RWPE2 (cell line): Measurements from ENCODE around the gene OR52E5.

Experiments
- ATAC-seq: fragments of 200-7000 bp; cut with Tn5 transposase; 3 replicates; pipeline ENCODE4 v1.9.1; 2021; ENCODE audit warnings: low read depth
- DNase-seq: peaks from one replicate; pipeline ENCODE4 v3.0.0-alpha.2; 2020; ENCODE audit warnings: low spot score
- H3K27ac ChIP-seq: fragments of 450-650 bp; 2 replicates; pipeline ENCODE4 v1.5.1; 2017; ENCODE audit warnings: mild to moderate bottlenecking; ENCODE audit not compliant: poor library complexity, severe bottlenecking
- H3K27me3 ChIP-seq: fragments of 250-450 bp; sonication (Bioruptor Pico); 2 replicates; pipeline ENCODE4 v1.5.1; 2021; ENCODE audit warnings: mild to moderate bottlenecking, moderate library complexity; ENCODE audit not compliant: insufficient read depth, poor library complexity, severe bottlenecking
- H3K36me3 ChIP-seq: fragments of 250-450 bp; sonication (Bioruptor Pico); 2 replicates; pipeline ENCODE4 v1.5.1; 2020; ENCODE audit warnings: low read depth, mild to moderate bottlenecking, moderate library complexity
- H3K4me1 ChIP-seq: fragments of 250-450 bp; sonication (Bioruptor Pico); 2 replicates; pipeline ENCODE4 v1.5.1; 2021; ENCODE audit warnings: mild to moderate bottlenecking, moderate library complexity; ENCODE audit not compliant: insufficient read depth, poor library complexity, severe bottlenecking
- H3K4me3 ChIP-seq: fragments of 250-450 bp; sonication (Bioruptor Pico); 2 replicates; pipeline ENCODE4 v1.5.1; 2021; ENCODE audit warnings: mild to moderate bottlenecking, moderate library complexity; ENCODE audit not compliant: severe bottlenecking
- H3K9me3 ChIP-seq: fragments of 250-450 bp; sonication (Bioruptor Pico); 2 replicates; pipeline ENCODE4 v1.5.1; 2021; ENCODE audit warnings: mild to moderate bottlenecking, moderate library complexity; ENCODE audit not compliant: severe bottlenecking
- TF ChIP-seq, protein P1 (sequence below): fragments of 450-650 bp; IDR thresholded peaks from one replicate; pipeline ENCODE4 v1.5.1; 2017; ENCODE audit warnings: mild to moderate bottlenecking, moderate library complexity; ENCODE audit not compliant: poor library complexity, severe bottlenecking

Gene OR52E5

DNA sequence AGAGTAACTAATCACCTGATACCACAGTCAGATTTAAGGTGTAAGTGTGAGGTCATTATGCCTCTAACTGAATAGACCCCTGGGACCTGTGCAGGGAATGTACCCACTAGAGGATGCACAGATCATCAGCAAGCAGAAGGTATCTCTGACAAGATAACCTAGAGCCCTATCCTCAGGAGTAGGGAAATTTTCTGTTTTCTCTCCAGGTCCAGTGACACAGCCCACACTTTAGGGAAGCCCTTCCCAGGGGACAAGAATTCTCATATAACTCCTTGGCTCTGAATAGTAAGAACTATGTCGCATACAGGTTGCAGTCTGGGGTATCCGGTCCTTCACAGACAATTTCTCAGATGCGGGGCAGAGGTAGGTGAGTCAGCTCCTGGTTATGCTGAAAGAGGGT is at the start of gene OR52E5:
Gene OR52E5, plus strand, starts transcription at position 301 of the 400 bp plus-strand sequence. CDS start 7,569 bp downstream, outside the sequence.
- 0 out of 3 replicates have a peak, but pooled peaks have one; percentile 10 for ATAC-seq
- H3K27me3 ChIP-seq, result no peaks in the 10 kb centered on the region
- no peak within 1 kb of the TSS for H3K27ac ChIP-seq
- TF ChIP-seq, protein P1, sequence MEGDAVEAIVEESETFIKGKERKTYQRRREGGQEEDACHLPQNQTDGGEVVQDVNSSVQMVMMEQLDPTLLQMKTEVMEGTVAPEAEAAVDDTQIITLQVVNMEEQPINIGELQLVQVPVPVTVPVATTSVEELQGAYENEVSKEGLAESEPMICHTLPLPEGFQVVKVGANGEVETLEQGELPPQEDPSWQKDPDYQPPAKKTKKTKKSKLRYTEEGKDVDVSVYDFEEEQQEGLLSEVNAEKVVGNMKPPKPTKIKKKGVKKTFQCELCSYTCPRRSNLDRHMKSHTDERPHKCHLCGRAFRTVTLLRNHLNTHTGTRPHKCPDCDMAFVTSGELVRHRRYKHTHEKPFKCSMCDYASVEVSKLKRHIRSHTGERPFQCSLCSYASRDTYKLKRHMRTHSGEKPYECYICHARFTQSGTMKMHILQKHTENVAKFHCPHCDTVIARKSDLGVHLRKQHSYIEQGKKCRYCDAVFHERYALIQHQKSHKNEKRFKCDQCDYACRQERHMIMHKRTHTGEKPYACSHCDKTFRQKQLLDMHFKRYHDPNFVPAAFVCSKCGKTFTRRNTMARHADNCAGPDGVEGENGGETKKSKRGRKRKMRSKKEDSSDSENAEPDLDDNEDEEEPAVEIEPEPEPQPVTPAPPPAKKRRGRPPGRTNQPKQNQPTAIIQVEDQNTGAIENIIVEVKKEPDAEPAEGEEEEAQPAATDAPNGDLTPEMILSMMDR, result no peak
- no peaks in the 10 kb centered on the region for H3K9me3 ChIP-seq
- no peak within 1 kb of the TSS for H3K4me3 ChIP-seq
- no peaks in the 10 kb centered on the region for H3K4me1 ChIP-seq
- H3K36me3 ChIP-seq, result no peaks in the 10 kb centered on the region
- DNase-seq, result no peak

GRCh38 chr11:5846701-5847100 is 46.3 kb upstream of the OR52E5 start:
- no peaks in the 10 kb centered on the region for H3K4me1 ChIP-seq
- TF ChIP-seq, protein P1, result no peak
- no peaks in the 10 kb centered on the region for H3K27me3 ChIP-seq
- H3K4me3 ChIP-seq, result no peak overlapping the region
- ATAC-seq (no peak), DNase-seq (no peak)
- no peaks in the 10 kb centered on the region for H3K36me3 ChIP-seq
- H3K9me3 ChIP-seq, result no peaks in the 10 kb centered on the region
- no peak overlapping the region for H3K27ac ChIP-seq

- TF ChIP-seq, protein P1, result no peak
Observed at GRCh38 chr11:5847711-5848110, 45.3 kb upstream of the OR52E5 start.

GRCh38 chr11:5851002-5851401 is 42.0 kb upstream of the OR52E5 start:
- Histone ChIP-seq H3K4me1 (no peaks in the 10 kb centered on the region), H3K9me3 (no peaks in the 10 kb centered on the region), H3K36me3 (no peaks in the 10 kb centered on the region), H3K27me3 (no peaks in the 10 kb centered on the region), H3K4me3 (no peak overlapping the region), H3K27ac (no peak overlapping the region)
- DNase-seq (no peak), ATAC-seq (no peak)
- TF ChIP-seq, protein P1, result no peak

More at GRCh38 chr11:5847711-5848110, 45.3 kb upstream of the OR52E5 start:
- Histone ChIP-seq H3K4me3 (no peak overlapping the region), H3K9me3 (no peaks in the 10 kb centered on the region), H3K4me1 (no peaks in the 10 kb centered on the region), H3K36me3 (no peaks in the 10 kb centered on the region), H3K27ac (no peak overlapping the region), H3K27me3 (no peaks in the 10 kb centered on the region)
- DNase-seq (no peak), ATAC-seq (no peak)

GRCh38 chr11:5857590-5857989 is 35.4 kb upstream of the OR52E5 start, which contains the start of gene OR52E8:
Gene OR52E8, minus strand, starts transcription at chr11:5857690. Its CDS starts 0 bp downstream, at chr11:5857690.
- H3K27ac ChIP-seq, result no peak within 1 kb of the TSS
- H3K4me3 ChIP-seq, result no peak within 1 kb of the TSS
- TF ChIP-seq, protein P1, result no peak

More at GRCh38 chr11:5857590-5857989, 35.4 kb upstream of the OR52E5 start, which contains the start of gene OR52E8:
- H3K9me3 ChIP-seq, result no peaks in the 10 kb centered on the region
- no peaks in the 10 kb centered on the region for H3K36me3 ChIP-seq
- DNase-seq (no peak), ATAC-seq (no peak)
- no peaks in the 10 kb centered on the region for H3K27me3 ChIP-seq
- no peaks in the 10 kb centered on the region for H3K4me1 ChIP-seq
